GM12874 (cell line): ENCODE measurements around the gene PTPN7.

Experiments used
- CTCF ChIP-seq: IDR thresholded peaks from 2 replicates; pipeline ENCODE4 v1.5.1; 2011; ENCODE audit warnings: low read depth, mild to moderate bottlenecking, control low read depth, low read length, moderate library complexity; ENCODE audit not compliant: insufficient read depth

The PTPN7 gene

DNA sequence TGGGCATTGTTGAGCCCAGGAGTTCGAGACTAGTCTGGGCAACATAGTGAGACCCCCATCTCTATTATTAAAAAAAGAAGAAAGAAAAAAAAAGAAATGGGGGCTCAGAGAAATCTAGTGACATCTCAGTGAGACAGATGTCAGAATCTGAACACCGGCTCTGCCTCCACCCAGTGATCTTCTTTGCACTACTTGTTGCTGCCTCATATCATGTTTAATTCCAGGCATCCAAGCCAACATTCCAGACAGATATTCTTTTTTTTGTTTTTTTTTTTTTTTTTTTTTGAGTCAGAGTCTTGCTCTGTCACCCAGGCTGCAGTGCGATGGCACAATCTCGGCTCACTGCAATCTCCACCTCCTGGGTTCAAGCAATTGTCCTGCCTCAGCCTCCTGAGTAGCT, 10.8 kb downstream of the PTPN7 start:
- no peak for TF ChIP-seq CTCF

DNA sequence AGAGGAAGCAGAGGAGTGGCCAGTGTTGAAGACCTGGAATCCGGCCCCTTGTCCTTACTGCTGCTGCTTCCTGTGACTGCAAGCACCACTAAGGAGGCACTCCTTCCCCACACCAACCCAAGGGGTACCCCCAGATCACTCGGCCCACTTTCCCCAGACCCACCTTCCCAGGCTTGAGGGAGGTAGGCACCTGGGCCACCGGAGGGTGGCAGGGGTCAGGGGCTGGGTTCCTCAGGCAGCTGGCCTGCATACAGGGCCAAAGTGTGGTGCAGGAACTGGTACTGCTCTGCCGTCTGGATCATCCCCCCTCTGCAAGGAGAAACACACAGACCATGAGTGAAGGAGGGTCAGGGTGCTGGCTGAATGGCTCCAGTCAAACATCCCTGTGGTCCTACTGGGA, 12.0 kb downstream of the PTPN7 start:
- TF ChIP-seq CTCF: no peak

DNA sequence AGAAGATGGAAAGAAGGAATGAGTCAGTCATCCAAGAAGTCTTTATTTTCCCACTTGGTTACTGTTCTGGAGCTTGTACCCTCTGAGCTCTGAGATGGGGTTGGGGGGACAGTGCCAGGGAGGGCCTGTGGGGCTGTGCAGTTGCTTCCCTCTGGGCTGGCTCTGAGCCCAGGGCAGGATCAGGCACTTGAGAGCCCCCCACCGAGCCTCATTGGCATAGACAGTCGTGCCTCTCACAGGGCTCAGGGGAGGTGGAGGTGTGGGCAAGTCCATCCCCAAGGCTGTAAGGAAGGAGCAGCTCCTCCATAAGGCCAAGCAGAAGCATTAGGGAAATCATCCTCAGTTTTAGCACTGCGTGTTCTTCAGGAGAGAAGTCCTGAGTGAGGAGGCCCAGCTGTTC, 13.4 kb downstream of the PTPN7 start:
- TF ChIP-seq CTCF: no peak

GRCh38 chr1:202146279-202146678, 14.1 kb downstream of the PTPN7 start:
- no peak for TF ChIP-seq CTCF

DNA sequence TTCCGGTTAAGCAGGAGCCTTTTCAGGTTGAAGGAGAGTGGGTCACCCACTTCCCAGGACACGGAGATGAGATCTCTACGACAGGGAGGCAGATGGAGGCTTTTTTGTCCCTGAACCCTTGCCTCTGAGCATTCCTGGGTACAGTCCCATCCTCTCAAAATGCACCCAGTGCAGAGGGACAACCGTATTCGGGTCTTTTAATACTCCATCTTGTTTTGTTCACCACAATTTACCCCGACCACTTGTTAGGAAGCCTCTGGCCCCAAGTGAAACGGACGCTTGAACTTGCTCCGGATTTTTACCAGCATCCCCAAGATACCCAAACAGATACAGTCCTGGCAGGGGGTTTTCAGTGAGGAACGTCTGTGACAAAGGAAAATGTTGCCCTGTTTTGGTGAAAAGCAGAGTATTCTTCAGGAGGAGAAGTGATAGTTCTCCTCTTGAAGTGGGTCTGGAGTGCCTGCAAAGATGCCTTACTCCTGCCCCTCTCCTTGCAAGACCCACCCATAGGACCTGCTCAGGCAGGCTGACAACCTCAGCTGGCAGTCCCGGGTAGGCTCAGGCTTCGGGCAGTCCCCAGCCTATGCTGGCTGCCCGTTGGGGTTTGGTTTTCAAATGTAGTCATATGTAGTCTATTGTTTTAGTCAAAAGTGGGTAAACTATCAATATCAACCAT, 15.2 kb downstream of the PTPN7 start:
- TF ChIP-seq CTCF: no peak

GRCh38 chr1:202144402-202145067, 15.9 kb downstream of the PTPN7 start, which contains the start of gene ARL8A:
TSS of gene ARL8A (minus strand) at chr1:202144737. CDS start at chr1:202144572, 165 bp downstream.
- TF ChIP-seq CTCF: no peak

DNA sequence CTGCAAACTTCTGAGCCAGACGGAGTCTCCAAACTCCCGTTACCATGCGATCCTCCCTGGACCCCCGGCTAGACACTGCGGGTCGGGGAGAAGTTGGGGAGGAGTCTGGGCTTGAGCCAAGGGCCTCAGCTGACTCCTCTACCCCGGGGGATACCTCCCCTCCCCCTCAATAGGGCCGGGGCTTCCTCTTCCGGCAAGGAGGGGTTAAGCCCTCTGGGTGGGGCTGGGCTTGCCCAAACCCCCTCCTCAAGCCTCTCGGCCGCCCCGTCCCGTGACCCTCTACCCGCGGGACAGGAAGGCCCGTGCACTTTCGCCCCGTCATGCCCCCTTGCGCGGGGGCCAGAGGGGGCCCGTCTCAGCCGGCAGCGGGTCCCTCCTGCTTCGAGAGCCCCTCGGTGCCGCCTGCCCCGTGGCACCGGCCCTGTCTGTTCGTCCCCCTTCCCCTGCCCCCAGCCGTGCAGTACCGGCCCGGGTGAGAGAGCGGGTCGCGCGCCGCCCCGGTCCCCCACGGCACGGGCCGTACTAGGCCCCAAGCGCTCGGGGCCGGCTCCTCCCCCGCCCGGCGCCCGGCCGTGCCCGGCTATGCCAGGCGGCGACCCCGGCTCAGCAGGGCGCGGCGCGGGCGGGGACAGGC, 16.5 kb downstream of the PTPN7 start:
- TF ChIP-seq CTCF: no peak
